HG03175 (cell line): ENCODE results near the gene BAG2.

Experiments
- ATAC-seq: cut with Tn5 transposase; IDR thresholded peaks from one replicate; pipeline ENCODE4 v1.9.1; 2021; ENCODE audit warnings: mild to moderate bottlenecking, moderate library complexity; ENCODE audit not compliant: unreplicated experiment

The BAG2 gene

GRCh38 chr6:57221191-57221935, 49.2 kb downstream of the BAG2 start:
- ATAC-seq: peak; percentile 58

DNA sequence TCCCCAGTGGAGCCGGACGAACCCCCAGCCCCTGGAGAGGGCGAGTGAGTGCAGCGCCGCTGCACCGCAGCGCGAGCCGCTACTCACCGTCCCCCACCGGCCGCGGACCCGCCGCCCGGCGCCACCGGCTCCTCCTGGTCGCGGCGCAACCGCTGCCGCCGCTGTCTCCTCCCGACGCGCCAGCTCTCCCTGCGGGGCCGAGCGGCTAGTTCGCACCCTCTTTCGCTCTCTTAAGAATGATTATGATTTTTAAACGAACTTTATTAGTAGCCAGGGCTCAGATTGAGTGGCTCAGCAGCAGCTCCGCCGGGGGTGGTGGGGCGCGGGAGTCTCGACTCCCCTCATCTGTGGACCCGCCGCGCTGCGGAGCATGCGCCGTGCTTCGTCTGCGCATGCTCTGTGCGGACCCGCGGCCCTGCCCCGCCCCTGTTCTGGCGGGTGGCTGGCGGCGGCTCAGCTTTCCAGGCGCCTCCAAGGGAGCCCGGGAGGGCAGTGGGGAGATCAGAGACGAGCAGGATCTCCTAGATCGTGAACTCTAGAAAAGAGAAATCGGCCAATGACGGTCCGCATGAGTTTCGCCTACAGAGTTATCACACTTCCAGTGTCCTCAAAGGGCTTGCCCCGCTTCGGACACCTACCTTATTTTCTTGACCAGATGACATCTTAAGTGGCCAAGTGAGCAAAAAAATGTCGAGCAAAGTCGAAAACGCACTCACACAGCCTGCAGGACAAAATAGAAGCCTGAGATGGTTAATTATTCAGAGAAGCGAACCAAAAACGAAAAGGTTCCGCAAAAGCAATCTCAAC, 50.0 kb downstream of the BAG2 start, which contains the start of gene RAB23:
TSS of gene RAB23 (minus strand) at position 372 of the 807 bp plus-strand sequence. CDS start 11,927 bp downstream, outside the sequence.
- peak; percentile 86 for ATAC-seq

DNA sequence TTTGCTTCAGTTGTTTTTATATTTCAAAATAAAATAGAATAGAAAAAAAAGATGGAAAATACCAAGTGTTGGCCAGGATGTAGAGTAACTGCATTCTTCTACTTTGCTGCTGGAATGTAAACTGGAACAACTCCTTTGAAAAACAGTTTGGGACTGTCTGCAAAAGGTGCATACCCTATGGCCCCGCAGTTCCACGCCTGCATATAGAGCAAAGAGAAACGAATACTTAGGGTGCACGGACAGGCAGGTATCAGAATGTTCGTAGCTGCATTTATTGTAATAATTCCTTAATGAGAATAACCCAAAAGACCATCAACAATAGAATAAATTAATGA, 50.6 kb downstream of the BAG2 start:
- no peak for ATAC-seq

- no peak for ATAC-seq
Measured at GRCh38 chr6:57224769-57225515, 52.8 kb downstream of the BAG2 start.

- no peak for ATAC-seq
Measured at GRCh38 chr6:57226221-57226620, 54.1 kb downstream of the BAG2 start.
